ENCODE results near the gene GLIPR1. TPM values are rescaled to one million over a fixed set of nuclear protein-coding genes. Genes with fewer than 3 reads are reported as not detected.
"Not testable (repeated sequence)": the region's sequence is repeated elsewhere in the genome, so short reads cannot be mapped to it uniquely, and the experiment has no call there.

The GLIPR1 gene
- total RNA-seq, 4 donors from 2014 or later, result 1.8 to 6.7 (median 4.4) TPM

DNA sequence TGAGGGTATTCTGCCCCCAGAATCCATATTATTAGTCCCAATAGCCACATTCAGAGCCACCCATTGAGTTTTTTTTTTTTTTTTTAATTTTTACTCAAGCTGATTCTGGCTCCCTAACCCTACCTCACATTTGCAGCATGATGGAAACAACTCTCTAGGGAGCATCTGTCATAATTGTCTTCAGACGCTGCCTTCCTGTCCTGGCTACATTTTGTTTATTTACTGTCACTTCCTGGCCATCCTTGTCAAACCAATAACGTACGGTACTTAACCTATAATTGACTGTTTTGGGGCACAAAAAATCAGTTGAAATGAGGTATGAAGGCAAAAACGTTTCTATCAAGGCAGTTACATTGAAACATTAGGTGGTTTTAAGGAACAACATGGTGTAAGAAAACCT lies 2.1 kb downstream of the GLIPR1 start:
- no peak overlapping the region for H3K27ac ChIP-seq
- TF ChIP-seq, protein P1, sequence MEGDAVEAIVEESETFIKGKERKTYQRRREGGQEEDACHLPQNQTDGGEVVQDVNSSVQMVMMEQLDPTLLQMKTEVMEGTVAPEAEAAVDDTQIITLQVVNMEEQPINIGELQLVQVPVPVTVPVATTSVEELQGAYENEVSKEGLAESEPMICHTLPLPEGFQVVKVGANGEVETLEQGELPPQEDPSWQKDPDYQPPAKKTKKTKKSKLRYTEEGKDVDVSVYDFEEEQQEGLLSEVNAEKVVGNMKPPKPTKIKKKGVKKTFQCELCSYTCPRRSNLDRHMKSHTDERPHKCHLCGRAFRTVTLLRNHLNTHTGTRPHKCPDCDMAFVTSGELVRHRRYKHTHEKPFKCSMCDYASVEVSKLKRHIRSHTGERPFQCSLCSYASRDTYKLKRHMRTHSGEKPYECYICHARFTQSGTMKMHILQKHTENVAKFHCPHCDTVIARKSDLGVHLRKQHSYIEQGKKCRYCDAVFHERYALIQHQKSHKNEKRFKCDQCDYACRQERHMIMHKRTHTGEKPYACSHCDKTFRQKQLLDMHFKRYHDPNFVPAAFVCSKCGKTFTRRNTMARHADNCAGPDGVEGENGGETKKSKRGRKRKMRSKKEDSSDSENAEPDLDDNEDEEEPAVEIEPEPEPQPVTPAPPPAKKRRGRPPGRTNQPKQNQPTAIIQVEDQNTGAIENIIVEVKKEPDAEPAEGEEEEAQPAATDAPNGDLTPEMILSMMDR (IDR thresholded peaks at IDR 0.05), result no peak
- TF ChIP-seq POLR2AphosphoS5 (IDR thresholded peaks at IDR 0.05), result no peak
- no peak for TF ChIP-seq POLR2A (IDR thresholded peaks at IDR 0.05)
- TF ChIP-seq EP300 (IDR thresholded peaks at IDR 0.05), result no peak
- no peak overlapping the region for H3K4me3 ChIP-seq
- H3K36me3 ChIP-seq, result no peaks in the 10 kb centered on the region
- no peaks in the 10 kb centered on the region for H3K27me3 ChIP-seq
- 37% methylated on average over 4 of the region's 4 CpGs for WGBS
- DNase-seq (ENCODE audit: low spot score in 2 of 2), result no peak
- H3K4me1 ChIP-seq, result peaks cover 9% of the 10 kb centered on the region
- H3K9me3 ChIP-seq, result no peaks in the 10 kb centered on the region

DNA sequence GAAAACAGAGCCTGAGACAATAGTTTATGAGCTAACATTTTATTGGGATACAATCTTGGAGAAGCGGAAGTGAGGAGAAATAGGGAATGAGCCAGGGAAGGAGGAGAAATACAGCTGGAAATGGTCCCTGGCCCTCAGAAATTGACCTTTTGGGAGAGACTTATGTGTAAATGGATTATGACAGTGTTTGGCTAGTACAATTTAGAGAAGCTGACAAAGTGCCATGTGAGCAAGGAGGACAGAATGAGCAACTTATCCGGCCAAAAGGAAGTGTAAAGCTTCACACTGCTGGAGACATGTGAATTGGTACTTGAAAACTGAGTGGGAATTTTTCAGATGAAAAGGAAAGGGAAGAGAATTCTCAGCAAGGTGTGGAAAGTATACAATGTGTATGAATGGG lies 2.9 kb downstream of the GLIPR1 start:
- DNase-seq (ENCODE audit: low spot score in 2 of 2), result no peak
- H3K27ac ChIP-seq, result no peak overlapping the region
- H3K36me3 ChIP-seq, result no peaks in the 10 kb centered on the region
- 56% methylated on average over 2 of the region's 2 CpGs for WGBS
- no peak overlapping the region for H3K4me3 ChIP-seq
- no peaks in the 10 kb centered on the region for H3K27me3 ChIP-seq
- H3K9me3 ChIP-seq, result no peaks in the 10 kb centered on the region
- peaks cover 9% of the 10 kb centered on the region for H3K4me1 ChIP-seq
- TF ChIP-seq, protein P1 (IDR thresholded peaks at IDR 0.05), result no peak
- TF ChIP-seq EP300 (IDR thresholded peaks at IDR 0.05) (no peak), POLR2A (IDR thresholded peaks at IDR 0.05) (no peak), POLR2AphosphoS5 (IDR thresholded peaks at IDR 0.05) (no peak)

DNA sequence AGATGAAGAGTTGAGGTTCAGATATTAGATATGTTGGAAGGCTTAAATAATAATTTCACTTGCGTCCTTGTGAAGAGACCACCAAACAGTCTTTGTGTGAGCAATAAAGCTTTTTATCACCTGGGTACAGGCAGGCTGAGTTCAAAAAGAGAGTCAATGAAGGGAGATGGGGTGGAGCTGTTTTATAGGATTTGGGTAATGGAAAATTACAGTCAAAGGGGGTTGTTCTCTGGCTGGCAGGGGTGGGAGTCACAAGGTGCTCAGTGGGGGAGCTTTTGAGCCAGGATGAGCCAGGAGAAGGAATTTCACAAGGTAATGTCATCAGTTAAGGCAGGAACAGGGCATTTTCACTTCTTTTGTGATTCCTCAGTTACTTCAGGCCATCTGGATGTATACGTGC lies 3.9 kb downstream of the GLIPR1 start:
- WGBS, result 90% methylated on average over 2 of the region's 2 CpGs
- H3K27me3 ChIP-seq; H3K27ac ChIP-seq; DNase-seq (ENCODE audit: low spot score in 2 of 2); H3K4me3 ChIP-seq; H3K9me3 ChIP-seq; H3K36me3 ChIP-seq; H3K4me1 ChIP-seq: not testable (repeated sequence)

DNA sequence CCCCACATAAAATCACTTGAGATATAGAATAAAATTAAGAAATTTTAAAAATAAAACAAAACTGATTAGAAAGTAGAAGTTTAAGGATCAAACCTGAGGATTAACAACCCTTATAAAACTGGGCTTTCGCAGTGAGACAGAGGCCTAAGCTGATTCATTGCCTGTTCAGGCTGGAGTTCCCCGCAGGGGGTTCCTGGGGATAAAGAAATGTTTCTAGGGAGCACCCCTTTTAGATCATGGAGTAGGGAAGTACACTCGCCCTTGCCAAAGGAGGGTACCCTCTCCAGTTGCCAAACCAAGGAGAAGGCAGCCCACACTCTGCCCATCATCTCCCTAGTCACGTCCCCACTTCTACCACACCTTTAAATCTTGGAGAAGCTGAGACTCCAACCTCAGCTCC lies 6.8 kb downstream of the GLIPR1 start:
- H3K4me3 ChIP-seq, result no peak overlapping the region
- H3K27me3 ChIP-seq, result no peaks in the 10 kb centered on the region
- TF ChIP-seq POLR2AphosphoS5 (IDR thresholded peaks at IDR 0.05), result no peak
- TF ChIP-seq, protein P1 (IDR thresholded peaks at IDR 0.05), result no peak
- TF ChIP-seq POLR2A (IDR thresholded peaks at IDR 0.05), result no peak
- TF ChIP-seq EP300 (IDR thresholded peaks at IDR 0.05), result no peak
- no peaks in the 10 kb centered on the region for H3K9me3 ChIP-seq
- H3K4me1 ChIP-seq, result peaks cover 3% of the 10 kb centered on the region
- no peaks in the 10 kb centered on the region for H3K36me3 ChIP-seq
- no peak for DNase-seq (ENCODE audit: low spot score in 2 of 2)
- WGBS, result 87% methylated on average over 4 of the region's 4 CpGs
- H3K27ac ChIP-seq, result no peak overlapping the region

DNA sequence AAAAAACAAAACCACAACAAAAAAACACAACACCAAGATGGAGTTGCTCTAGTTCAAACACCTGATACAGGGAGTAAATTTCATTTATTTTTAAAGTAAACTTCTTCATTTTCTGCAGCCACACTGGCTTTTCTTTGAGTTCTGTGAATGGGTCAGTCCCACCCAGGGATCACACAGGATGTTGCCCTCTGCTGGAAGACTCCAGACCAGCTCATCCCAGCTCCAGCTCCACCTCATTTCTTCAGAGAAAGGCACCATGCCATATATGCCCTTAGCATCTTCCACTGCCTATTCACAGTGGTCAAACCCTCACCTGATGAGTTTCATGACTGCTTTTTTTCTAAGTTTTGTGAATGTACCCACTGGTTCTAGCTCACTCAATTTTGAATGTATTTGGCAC lies 8.0 kb downstream of the GLIPR1 start:
- Histone ChIP-seq H3K9me3 (no peaks in the 10 kb centered on the region), H3K4me3 (no peak overlapping the region), H3K27me3 (no peaks in the 10 kb centered on the region), H3K27ac (no peak overlapping the region), H3K36me3 (no peaks in the 10 kb centered on the region), H3K4me1 (peaks cover 3% of the 10 kb centered on the region)
- no peak for TF ChIP-seq EP300 (IDR thresholded peaks at IDR 0.05)
- TF ChIP-seq POLR2A (IDR thresholded peaks at IDR 0.05), result no peak
- TF ChIP-seq POLR2AphosphoS5 (IDR thresholded peaks at IDR 0.05), result no peak
- TF ChIP-seq, protein P1 (IDR thresholded peaks at IDR 0.05), result no peak
- DNase-seq (ENCODE audit: low spot score in 2 of 2), result no peak

DNA sequence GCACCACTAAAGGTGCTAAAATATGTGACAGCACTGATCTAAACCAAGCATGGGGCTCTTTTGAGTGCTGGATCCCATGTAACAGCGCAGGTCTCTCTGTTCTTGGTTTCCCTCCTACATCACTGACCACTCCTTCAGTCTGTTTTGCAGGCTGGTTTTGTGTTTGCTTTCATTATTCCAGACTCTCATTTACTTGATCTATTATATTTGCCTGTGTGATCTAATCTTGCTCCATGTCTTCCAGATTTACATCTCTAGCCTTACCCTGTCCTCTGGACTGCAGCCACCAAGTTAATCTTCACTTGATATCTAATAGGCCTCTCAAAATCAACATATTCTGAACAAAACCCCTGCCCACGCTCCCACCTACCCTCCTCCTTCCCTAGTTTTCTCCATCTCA lies 8.6 kb downstream of the GLIPR1 start:
- Histone ChIP-seq H3K27ac (no peak overlapping the region), H3K27me3 (no peaks in the 10 kb centered on the region), H3K36me3 (peaks cover 2% of the 10 kb centered on the region), H3K4me3 (no peak overlapping the region), H3K4me1 (peaks cover 3% of the 10 kb centered on the region), H3K9me3 (no peaks in the 10 kb centered on the region)
- 90% methylated on average over 2 of the region's 2 CpGs for WGBS
- TF ChIP-seq EP300 (IDR thresholded peaks at IDR 0.05) (no peak), POLR2AphosphoS5 (IDR thresholded peaks at IDR 0.05) (no peak), POLR2A (IDR thresholded peaks at IDR 0.05) (no peak)
- TF ChIP-seq, protein P1 (IDR thresholded peaks at IDR 0.05), result no peak
- no peak for DNase-seq (ENCODE audit: low spot score in 2 of 2)

All from suprapubic skin (tissue), 4 donors.